WTC11 (cell line): ENCODE data around the gene CSRP3. TPM values are rescaled to one million over a fixed set of nuclear protein-coding genes. Genes with fewer than 3 reads are reported as not detected.

ENCODE experiments used
- ATAC-seq: fragments of 200-7000 bp; cut with Tn5 transposase; 2 replicates; pipeline ENCODE4 v1.10.0; 2021; ENCODE audit warnings: mild to moderate bottlenecking, moderate library complexity
- CTCF ChIA-PET: fragments of 300-600 bp; sonication (Branson Sonifier 250); formaldehyde crosslinking; loops from one replicate; lab custom pipeline; 2021; ENCODE audit warnings: antibody characterized with exemption; lab: Charles Lee
- POLR2A ChIA-PET: fragments of 350-600 bp; sonication (Branson Sonifier 250); formaldehyde crosslinking; loops from one replicate; lab custom pipeline; 2021; ENCODE audit warnings: antibody characterized with exemption; lab: Charles Lee
- DNase-seq: peaks from one replicate; pipeline ENCODE4 v3.0.0; 2021; ENCODE audit warnings: low spot score
- H3K27ac Mint-ChIP-seq: 2 replicates; pipeline ENCODE4 v1.8.0; 2021; ENCODE audit warnings: mixed read lengths
- H3K27me3 Mint-ChIP-seq: 2 replicates; pipeline ENCODE4 v1.8.0; 2021; ENCODE audit warnings: low read depth, mild to moderate bottlenecking, moderate library complexity, mixed read lengths
- H3K36me3 Mint-ChIP-seq: 2 replicates; pipeline ENCODE4 v1.8.0; 2021; ENCODE audit warnings: mixed read lengths
- H3K4me1 Mint-ChIP-seq: 2 replicates; pipeline ENCODE4 v1.8.0; 2022; ENCODE audit warnings: mixed read lengths
- H3K4me3 Mint-ChIP-seq: 2 replicates; pipeline ENCODE4 v1.8.0; 2021; ENCODE audit warnings: mild to moderate bottlenecking, moderate library complexity, mixed read lengths
- H3K9me3 Mint-ChIP-seq: 2 replicates; pipeline ENCODE4 v1.8.0; 2021; ENCODE audit warnings: mixed read lengths
- CREM ChIP-seq: sonication (generic); formaldehyde crosslinking; IDR thresholded peaks from 2 replicates; pipeline ENCODE4 v1.8.1; 2022; ENCODE audit warnings: mild to moderate bottlenecking, missing genetic modification reagents, moderate library complexity
- FOXP1 ChIP-seq: sonication (generic); formaldehyde crosslinking; IDR thresholded peaks from 2 replicates; pipeline ENCODE4 v1.8.0; 2022; ENCODE audit warnings: missing genetic modification reagents, mild to moderate bottlenecking, moderate library complexity, borderline replicate concordance
- MXD4 ChIP-seq: fragments of 250-450 bp; sonication (Bioruptor Pico); IDR thresholded peaks from 2 replicates; pipeline ENCODE4 v1.8.0; 2021; ENCODE audit warnings: mild to moderate bottlenecking, moderate library complexity, borderline replicate concordance
- NFE2L1 ChIP-seq: sonication (generic); formaldehyde crosslinking; IDR thresholded peaks from 2 replicates; pipeline ENCODE4 v1.8.1; 2023; ENCODE audit warnings: missing genetic modification reagents
- OVOL2 ChIP-seq: fragments of 250-450 bp; sonication (Bioruptor Pico); IDR thresholded peaks from 2 replicates; pipeline ENCODE4 v1.9.0; 2021; ENCODE audit warnings: mild to moderate bottlenecking, borderline replicate concordance
- SMAD3 ChIP-seq: sonication (generic); formaldehyde crosslinking; IDR thresholded peaks from 2 replicates; pipeline ENCODE4 v1.8.0; 2022; ENCODE audit warnings: missing genetic modification reagents, mild to moderate bottlenecking, borderline replicate concordance
- SOX15 ChIP-seq: fragments of 250-450 bp; sonication (Bioruptor Pico); IDR thresholded peaks from 2 replicates; pipeline ENCODE4 v1.9.0; 2021; ENCODE audit warnings: mild to moderate bottlenecking
- ZNF263 ChIP-seq: sonication (generic); formaldehyde crosslinking; IDR thresholded peaks from 2 replicates; pipeline ENCODE4 v1.8.1; 2022; ENCODE audit warnings: low read depth, mild to moderate bottlenecking, moderate library complexity, missing genetic modification reagents
- ZNF317 ChIP-seq: sonication (generic); formaldehyde crosslinking; IDR thresholded peaks from 2 replicates; pipeline ENCODE4 v1.8.1; 2023; ENCODE audit warnings: low read depth, mild to moderate bottlenecking, moderate library complexity, missing genetic modification reagents, borderline replicate concordance
- total RNA-seq: library from RNA; stranded (reverse); gene quantifications from 3 replicates; pipeline ENCODE4 v1.2.3, GENCODE V29; 2021
- TF ChIP-seq, protein P1 (sequence below): sonication (generic); formaldehyde crosslinking; IDR thresholded peaks from 2 replicates; pipeline ENCODE4 v1.8.1; 2022; ENCODE audit warnings: mild to moderate bottlenecking, missing genetic modification reagents, moderate library complexity, borderline replicate concordance
- TF ChIP-seq, protein P2 (sequence below): sonication (generic); formaldehyde crosslinking; IDR thresholded peaks from 2 replicates; pipeline ENCODE4 v1.8.0; 2023; ENCODE audit warnings: mild to moderate bottlenecking, missing genetic modification reagents
- TF ChIP-seq, protein P3 (sequence below): sonication (generic); formaldehyde crosslinking; IDR thresholded peaks from 2 replicates; pipeline ENCODE4 v1.8.1; 2023; ENCODE audit warnings: mild to moderate bottlenecking, missing genetic modification reagents, borderline replicate concordance
- TF ChIP-seq, protein P4 (sequence below): fragments of 250-450 bp; sonication (Bioruptor Pico); IDR thresholded peaks from 2 replicates; pipeline ENCODE4 v1.9.0; 2021; ENCODE audit warnings: moderate library complexity, mild to moderate bottlenecking, inconsistent platforms, borderline replicate concordance
- TF ChIP-seq, protein P5 (sequence below): sonication (generic); formaldehyde crosslinking; conservative IDR thresholded peaks from 2 replicates; pipeline ENCODE4 v1.8.1; 2022; ENCODE audit warnings: mild to moderate bottlenecking, missing genetic modification reagents
- TF ChIP-seq, protein P6 (sequence below): sonication (generic); formaldehyde crosslinking; IDR thresholded peaks from 2 replicates; pipeline ENCODE4 v1.8.0; 2022; ENCODE audit warnings: missing genetic modification reagents

The CSRP3 gene
- total RNA-seq, 1 experiment from 2014 or later = not detected

DNA sequence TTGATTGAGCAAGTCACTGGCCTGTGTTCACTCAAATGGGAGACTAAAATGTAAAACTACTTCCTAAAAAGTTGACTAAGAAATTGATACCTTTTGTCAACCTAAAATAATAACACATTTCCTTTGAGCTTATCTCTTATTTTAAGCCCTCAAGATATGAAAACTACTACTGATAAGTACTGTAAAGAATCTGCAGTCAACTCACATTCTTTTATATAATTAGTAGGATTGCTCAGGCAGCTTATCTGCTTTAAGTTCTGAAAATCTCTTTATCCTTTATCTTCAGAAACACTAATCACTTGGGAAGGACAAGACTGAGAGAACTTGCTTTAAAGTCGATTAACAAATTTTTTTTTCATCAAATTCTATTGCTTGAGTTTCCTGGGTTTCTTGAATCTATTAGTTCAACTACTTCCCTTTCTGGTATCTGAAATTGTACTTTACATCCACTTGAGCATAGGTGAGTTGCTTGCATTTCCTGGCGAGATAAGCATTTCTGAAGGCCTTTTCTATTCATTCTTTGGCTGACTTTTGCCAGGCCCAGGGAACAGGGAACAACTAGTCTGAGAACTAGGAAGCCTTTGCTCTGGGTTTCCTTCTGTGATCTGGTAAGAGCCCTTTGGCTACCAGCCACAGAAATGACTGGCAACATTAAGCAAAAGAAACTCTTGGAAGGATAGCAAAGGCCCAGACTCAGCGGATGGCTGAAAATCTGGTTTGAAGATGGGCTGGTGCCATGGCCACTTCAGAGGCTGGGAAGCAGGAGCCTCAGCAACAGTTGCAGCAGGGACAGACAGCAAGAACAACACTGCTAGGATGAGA lies 19.3 kb upstream of the CSRP3 start:
- Mint-ChIP-seq H3K9me3 (peaks cover 11% of the 10 kb centered on the region), H3K4me1 (peaks cover 7% of the 10 kb centered on the region), H3K27ac (no peak overlapping the region; the same call in 1 of the 2 replicates), H3K36me3 (peaks cover 24% of the 10 kb centered on the region), H3K27me3 (no peaks in the 10 kb centered on the region), H3K4me3 (no peak overlapping the region)
- ATAC-seq = no peak
- CTCF ChIA-PET = no interaction called here
- no peak for DNase-seq
- POLR2A ChIA-PET = interaction anchor here (1.0 kb wide), 1 partner anchor 14 kb away, joined by 3 read pairs; no protein-coding TSS in a partner anchor
- no peak for TF ChIP-seq FOXP1 (CRISPR knock-in tag)
- no peak for TF ChIP-seq CREM (CRISPR knock-in tag)
- no peak for TF ChIP-seq MXD4 (CRISPR knock-in tag)
- TF ChIP-seq, protein P1, sequence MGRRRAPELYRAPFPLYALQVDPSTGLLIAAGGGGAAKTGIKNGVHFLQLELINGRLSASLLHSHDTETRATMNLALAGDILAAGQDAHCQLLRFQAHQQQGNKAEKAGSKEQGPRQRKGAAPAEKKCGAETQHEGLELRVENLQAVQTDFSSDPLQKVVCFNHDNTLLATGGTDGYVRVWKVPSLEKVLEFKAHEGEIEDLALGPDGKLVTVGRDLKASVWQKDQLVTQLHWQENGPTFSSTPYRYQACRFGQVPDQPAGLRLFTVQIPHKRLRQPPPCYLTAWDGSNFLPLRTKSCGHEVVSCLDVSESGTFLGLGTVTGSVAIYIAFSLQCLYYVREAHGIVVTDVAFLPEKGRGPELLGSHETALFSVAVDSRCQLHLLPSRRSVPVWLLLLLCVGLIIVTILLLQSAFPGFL = no peak
- TF ChIP-seq SMAD3 (CRISPR knock-in tag) = no peak
- TF ChIP-seq, protein P2, sequence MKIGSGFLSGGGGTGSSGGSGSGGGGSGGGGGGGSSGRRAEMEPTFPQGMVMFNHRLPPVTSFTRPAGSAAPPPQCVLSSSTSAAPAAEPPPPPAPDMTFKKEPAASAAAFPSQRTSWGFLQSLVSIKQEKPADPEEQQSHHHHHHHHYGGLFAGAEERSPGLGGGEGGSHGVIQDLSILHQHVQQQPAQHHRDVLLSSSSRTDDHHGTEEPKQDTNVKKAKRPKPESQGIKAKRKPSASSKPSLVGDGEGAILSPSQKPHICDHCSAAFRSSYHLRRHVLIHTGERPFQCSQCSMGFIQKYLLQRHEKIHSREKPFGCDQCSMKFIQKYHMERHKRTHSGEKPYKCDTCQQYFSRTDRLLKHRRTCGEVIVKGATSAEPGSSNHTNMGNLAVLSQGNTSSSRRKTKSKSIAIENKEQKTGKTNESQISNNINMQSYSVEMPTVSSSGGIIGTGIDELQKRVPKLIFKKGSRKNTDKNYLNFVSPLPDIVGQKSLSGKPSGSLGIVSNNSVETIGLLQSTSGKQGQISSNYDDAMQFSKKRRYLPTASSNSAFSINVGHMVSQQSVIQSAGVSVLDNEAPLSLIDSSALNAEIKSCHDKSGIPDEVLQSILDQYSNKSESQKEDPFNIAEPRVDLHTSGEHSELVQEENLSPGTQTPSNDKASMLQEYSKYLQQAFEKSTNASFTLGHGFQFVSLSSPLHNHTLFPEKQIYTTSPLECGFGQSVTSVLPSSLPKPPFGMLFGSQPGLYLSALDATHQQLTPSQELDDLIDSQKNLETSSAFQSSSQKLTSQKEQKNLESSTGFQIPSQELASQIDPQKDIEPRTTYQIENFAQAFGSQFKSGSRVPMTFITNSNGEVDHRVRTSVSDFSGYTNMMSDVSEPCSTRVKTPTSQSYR (CRISPR knock-in tag) = no peak
- TF ChIP-seq, protein P3, sequence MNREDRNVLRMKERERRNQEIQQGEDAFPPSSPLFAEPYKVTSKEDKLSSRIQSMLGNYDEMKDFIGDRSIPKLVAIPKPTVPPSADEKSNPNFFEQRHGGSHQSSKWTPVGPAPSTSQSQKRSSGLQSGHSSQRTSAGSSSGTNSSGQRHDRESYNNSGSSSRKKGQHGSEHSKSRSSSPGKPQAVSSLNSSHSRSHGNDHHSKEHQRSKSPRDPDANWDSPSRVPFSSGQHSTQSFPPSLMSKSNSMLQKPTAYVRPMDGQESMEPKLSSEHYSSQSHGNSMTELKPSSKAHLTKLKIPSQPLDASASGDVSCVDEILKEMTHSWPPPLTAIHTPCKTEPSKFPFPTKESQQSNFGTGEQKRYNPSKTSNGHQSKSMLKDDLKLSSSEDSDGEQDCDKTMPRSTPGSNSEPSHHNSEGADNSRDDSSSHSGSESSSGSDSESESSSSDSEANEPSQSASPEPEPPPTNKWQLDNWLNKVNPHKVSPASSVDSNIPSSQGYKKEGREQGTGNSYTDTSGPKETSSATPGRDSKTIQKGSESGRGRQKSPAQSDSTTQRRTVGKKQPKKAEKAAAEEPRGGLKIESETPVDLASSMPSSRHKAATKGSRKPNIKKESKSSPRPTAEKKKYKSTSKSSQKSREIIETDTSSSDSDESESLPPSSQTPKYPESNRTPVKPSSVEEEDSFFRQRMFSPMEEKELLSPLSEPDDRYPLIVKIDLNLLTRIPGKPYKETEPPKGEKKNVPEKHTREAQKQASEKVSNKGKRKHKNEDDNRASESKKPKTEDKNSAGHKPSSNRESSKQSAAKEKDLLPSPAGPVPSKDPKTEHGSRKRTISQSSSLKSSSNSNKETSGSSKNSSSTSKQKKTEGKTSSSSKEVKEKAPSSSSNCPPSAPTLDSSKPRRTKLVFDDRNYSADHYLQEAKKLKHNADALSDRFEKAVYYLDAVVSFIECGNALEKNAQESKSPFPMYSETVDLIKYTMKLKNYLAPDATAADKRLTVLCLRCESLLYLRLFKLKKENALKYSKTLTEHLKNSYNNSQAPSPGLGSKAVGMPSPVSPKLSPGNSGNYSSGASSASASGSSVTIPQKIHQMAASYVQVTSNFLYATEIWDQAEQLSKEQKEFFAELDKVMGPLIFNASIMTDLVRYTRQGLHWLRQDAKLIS (CRISPR knock-in tag) = no peak
- no peak for TF ChIP-seq ZNF263 (CRISPR knock-in tag)
- no peak for TF ChIP-seq OVOL2
- TF ChIP-seq, protein P4, sequence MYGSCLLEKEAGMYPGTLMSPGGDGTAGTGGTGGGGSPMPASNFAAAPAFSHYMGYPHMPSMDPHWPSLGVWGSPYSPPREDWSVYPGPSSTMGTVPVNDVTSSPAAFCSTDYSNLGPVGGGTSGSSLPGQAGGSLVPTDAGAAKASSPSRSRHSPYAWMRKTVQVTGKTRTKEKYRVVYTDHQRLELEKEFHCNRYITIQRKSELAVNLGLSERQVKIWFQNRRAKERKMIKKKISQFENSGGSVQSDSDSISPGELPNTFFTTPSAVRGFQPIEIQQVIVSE = no peak
- TF ChIP-seq ZNF317 (CRISPR knock-in tag) = no peak
- no peak for TF ChIP-seq NFE2L1 (CRISPR knock-in tag)
- TF ChIP-seq, protein P5, sequence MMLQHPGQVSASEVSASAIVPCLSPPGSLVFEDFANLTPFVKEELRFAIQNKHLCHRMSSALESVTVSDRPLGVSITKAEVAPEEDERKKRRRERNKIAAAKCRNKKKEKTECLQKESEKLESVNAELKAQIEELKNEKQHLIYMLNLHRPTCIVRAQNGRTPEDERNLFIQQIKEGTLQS (CRISPR knock-in tag) = no peak
- TF ChIP-seq SOX15 (CRISPR knock-in tag) = no peak

DNA sequence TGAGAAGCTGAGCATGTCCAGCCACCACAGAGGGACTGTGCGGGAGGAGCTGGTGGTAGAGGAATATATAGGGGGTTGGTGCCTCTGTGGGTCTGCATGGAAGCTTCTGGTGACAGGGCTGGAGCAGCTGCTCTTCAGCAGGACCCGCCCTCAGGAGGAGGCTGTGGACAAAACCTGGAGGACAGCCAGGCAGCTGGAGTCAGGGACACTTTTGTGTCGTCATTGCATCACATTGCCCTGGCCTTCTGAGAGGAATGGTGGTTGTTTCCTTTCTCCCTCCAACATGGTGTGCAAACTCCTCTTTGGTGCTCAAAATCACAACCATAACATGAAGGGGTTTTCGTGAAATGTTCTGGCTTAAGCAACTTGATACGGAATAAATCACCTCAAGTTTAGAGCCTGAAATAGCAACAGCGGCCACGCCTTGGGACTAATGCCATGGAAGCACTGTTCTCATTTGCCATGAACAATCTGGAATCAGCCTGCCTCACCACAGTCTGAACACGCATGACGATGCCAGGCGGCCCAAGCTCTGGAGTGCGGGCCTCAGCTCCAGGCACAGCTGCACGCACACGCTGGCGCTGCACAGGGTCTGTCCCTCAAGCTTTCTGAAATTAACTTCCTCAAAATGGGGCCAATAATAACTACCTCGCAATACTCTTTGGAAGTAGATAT lies 17.1 kb upstream of the CSRP3 start:
- CTCF ChIA-PET = no interaction called here
- H3K4me3 Mint-ChIP-seq = no peak overlapping the region
- H3K27me3 Mint-ChIP-seq = no peaks in the 10 kb centered on the region
- POLR2A ChIA-PET = interaction anchor here (1.2 kb wide), 1 partner anchor 9 kb away, joined by 3 read pairs; no protein-coding TSS in a partner anchor
- DNase-seq (no peak), ATAC-seq (no peak)
- no peak overlapping the region for H3K27ac Mint-ChIP-seq
- peaks cover 12% of the 10 kb centered on the region for H3K36me3 Mint-ChIP-seq
- peaks cover 11% of the 10 kb centered on the region for H3K9me3 Mint-ChIP-seq
- H3K4me1 Mint-ChIP-seq = peaks cover 7% of the 10 kb centered on the region
- TF ChIP-seq, protein P6, sequence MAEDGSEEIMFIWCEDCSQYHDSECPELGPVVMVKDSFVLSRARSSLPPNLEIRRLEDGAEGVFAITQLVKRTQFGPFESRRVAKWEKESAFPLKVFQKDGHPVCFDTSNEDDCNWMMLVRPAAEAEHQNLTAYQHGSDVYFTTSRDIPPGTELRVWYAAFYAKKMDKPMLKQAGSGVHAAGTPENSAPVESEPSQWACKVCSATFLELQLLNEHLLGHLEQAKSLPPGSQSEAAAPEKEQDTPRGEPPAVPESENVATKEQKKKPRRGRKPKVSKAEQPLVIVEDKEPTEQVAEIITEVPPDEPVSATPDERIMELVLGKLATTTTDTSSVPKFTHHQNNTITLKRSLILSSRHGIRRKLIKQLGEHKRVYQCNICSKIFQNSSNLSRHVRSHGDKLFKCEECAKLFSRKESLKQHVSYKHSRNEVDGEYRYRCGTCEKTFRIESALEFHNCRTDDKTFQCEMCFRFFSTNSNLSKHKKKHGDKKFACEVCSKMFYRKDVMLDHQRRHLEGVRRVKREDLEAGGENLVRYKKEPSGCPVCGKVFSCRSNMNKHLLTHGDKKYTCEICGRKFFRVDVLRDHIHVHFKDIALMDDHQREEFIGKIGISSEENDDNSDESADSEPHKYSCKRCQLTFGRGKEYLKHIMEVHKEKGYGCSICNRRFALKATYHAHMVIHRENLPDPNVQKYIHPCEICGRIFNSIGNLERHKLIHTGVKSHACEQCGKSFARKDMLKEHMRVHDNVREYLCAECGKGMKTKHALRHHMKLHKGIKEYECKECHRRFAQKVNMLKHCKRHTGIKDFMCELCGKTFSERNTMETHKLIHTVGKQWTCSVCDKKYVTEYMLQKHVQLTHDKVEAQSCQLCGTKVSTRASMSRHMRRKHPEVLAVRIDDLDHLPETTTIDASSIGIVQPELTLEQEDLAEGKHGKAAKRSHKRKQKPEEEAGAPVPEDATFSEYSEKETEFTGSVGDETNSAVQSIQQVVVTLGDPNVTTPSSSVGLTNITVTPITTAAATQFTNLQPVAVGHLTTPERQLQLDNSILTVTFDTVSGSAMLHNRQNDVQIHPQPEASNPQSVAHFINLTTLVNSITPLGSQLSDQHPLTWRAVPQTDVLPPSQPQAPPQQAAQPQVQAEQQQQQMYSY (CRISPR knock-in tag) = peak; percentile 90
